Thoracic aorta (tissue), 2 donors: ENCODE data around the gene VPS35L. TPM values are rescaled to one million over a fixed set of nuclear protein-coding genes. Genes with fewer than 3 reads are reported as not detected.
"Not testable (repeated sequence)": the region's sequence is repeated elsewhere in the genome, so short reads cannot be mapped to it uniquely, and the experiment has no call there.

Experiments used
- ATAC-seq: fragments of 150-250 bp; one replicate; pipeline ENCODE4 v1.8.0; 2017; ENCODE audit warnings: low read depth; ENCODE audit not compliant: insufficient number of reproducible peaks, low FRiP score
- DNase-seq: peaks from one replicate; pipeline ENCODE4 v3.0.0-alpha.2; 2020; ENCODE audit warnings: low spot score
- H3K27ac ChIP-seq, 2 donors: fragments of 200-600 bp; sonication (generic); 1 replicate in 1 of 2; 2 replicates in 1 of 2; pipeline ENCODE4 v1.5.1; 2016; ENCODE audit warnings: mild to moderate bottlenecking in 2 of 2, moderate library complexity in 2 of 2
- H3K27me3 ChIP-seq: fragments of 200-600 bp; sonication (generic); replicated peaks from 2 replicates; pipeline ENCODE4 v1.6.0; 2016; ENCODE audit warnings: mild to moderate bottlenecking; ENCODE audit not compliant: insufficient read depth
- H3K36me3 ChIP-seq: fragments of 200-600 bp; sonication (generic); one replicate; pipeline ENCODE4 v1.5.1; 2016
- H3K4me1 ChIP-seq, 2 donors: fragments of 200-600 bp; sonication (generic); 1 replicate in 1 of 2; 2 replicates in 1 of 2; pipeline versions ENCODE4 v1.5.1 to v1.6.0; 2016; ENCODE audit warnings: low read depth in 2 of 2, mild to moderate bottlenecking in 1 of 2; ENCODE audit not compliant: control insufficient read depth in 1 of 2
- H3K4me3 ChIP-seq: fragments of 200-600 bp; sonication (generic); 2 replicates; pipeline ENCODE4 v1.5.1; 2016; ENCODE audit warnings: mild to moderate bottlenecking
- H3K9me3 ChIP-seq: fragments of 200-600 bp; sonication (generic); 2 replicates; pipeline ENCODE4 v1.5.1; 2016
- total RNA-seq, 2 donors: library from RNA; depleted of rRNA; stranded (reverse); fragments of >200 nt; gene quantifications; one replicate each; pipeline versions ENCODE4 v1.1.0 to v1.2.3, GENCODE V29; 2016
- TF ChIP-seq, protein P1 (sequence below): fragments of 200-600 bp; sonication (generic); IDR thresholded peaks from one replicate; pipeline ENCODE4 v1.5.1; 2019; ENCODE audit warnings: antibody characterized with exemption

Gene VPS35L
- total RNA-seq, 2 donors from 2014 or later: 38.2 to 41.6 TPM

DNA sequence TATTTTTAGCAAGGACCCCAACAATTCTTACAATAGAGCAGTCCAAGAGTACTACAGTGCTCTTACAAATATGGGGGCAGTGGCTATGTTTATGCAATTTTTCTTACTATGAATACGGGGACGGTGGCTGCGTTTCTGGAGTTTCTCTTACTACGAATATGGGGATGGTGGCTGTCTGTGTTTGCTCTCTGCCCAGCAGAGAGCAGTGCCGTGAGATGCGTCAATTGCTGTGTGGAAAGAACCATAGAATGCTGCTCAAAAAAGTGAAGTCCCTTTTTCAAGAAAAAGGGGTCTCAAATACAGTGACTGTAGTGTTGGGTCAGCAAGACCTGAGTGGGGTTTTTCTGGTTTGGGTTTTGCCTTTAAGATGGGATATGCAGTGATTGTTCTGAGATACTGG lies 108.7 kb downstream of the VPS35L start:
- Histone ChIP-seq H3K27ac (no peak overlapping the region), H3K27me3 (no peaks in the 10 kb centered on the region), H3K36me3 (peaks cover 10% of the 10 kb centered on the region), H3K9me3 (no peaks in the 10 kb centered on the region), H3K4me1 (peaks cover 0 to 7% of the 10 kb centered on the region in 2 donors), H3K4me3 (no peak overlapping the region)
- ATAC-seq (no peak), DNase-seq (no peak)
- TF ChIP-seq, protein P1, sequence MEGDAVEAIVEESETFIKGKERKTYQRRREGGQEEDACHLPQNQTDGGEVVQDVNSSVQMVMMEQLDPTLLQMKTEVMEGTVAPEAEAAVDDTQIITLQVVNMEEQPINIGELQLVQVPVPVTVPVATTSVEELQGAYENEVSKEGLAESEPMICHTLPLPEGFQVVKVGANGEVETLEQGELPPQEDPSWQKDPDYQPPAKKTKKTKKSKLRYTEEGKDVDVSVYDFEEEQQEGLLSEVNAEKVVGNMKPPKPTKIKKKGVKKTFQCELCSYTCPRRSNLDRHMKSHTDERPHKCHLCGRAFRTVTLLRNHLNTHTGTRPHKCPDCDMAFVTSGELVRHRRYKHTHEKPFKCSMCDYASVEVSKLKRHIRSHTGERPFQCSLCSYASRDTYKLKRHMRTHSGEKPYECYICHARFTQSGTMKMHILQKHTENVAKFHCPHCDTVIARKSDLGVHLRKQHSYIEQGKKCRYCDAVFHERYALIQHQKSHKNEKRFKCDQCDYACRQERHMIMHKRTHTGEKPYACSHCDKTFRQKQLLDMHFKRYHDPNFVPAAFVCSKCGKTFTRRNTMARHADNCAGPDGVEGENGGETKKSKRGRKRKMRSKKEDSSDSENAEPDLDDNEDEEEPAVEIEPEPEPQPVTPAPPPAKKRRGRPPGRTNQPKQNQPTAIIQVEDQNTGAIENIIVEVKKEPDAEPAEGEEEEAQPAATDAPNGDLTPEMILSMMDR: no peak

- ATAC-seq, H3K4me3 ChIP-seq, DNase-seq, H3K27me3 ChIP-seq, H3K9me3 ChIP-seq, H3K4me1 ChIP-seq, H3K27ac ChIP-seq: not testable (repeated sequence)
- peaks cover 12% of the 10 kb centered on the region for H3K36me3 ChIP-seq
These were observed 109.8 kb downstream of the VPS35L start for GRCh38 chr16:19665313-19665712.

- peaks cover 0 to 7% of the 10 kb centered on the region in 2 donors for H3K4me1 ChIP-seq
- TF ChIP-seq, protein P1: no peak
- H3K4me3 ChIP-seq: no peak overlapping the region
- no peak for ATAC-seq
- H3K27ac ChIP-seq: no peak overlapping the region
- H3K36me3 ChIP-seq: peaks cover 15% of the 10 kb centered on the region
- no peak for DNase-seq
- no peaks in the 10 kb centered on the region for H3K9me3 ChIP-seq
- no peaks in the 10 kb centered on the region for H3K27me3 ChIP-seq
These were observed 111.0 kb downstream of the VPS35L start for GRCh38 chr16:19666477-19666876.

GRCh38 chr16:19672378-19672777 lies 116.9 kb downstream of the VPS35L start:
- TF ChIP-seq, protein P1: no peak
- no peaks in the 10 kb centered on the region for H3K27me3 ChIP-seq
- no peak overlapping the region for H3K27ac ChIP-seq
- peaks cover 10% of the 10 kb centered on the region for H3K36me3 ChIP-seq
- no peak for ATAC-seq
- H3K9me3 ChIP-seq: no peaks in the 10 kb centered on the region
- no peaks in the 10 kb centered on the region for H3K4me1 ChIP-seq
- H3K4me3 ChIP-seq: no peak overlapping the region
- no peak for DNase-seq

- Histone ChIP-seq H3K9me3 (no peaks in the 10 kb centered on the region), H3K36me3 (peaks cover 6% of the 10 kb centered on the region), H3K27ac (no peak overlapping the region), H3K27me3 (no peaks in the 10 kb centered on the region), H3K4me1 (no peaks in the 10 kb centered on the region), H3K4me3 (no peak overlapping the region)
- no peak for ATAC-seq
- no peak for DNase-seq
- TF ChIP-seq, protein P1: no peak
These were observed 119.0 kb downstream of the VPS35L start for GRCh38 chr16:19674485-19674884.

GRCh38 chr16:19677402-19677801 lies 121.9 kb downstream of the VPS35L start:
- no peak overlapping the region for H3K4me3 ChIP-seq
- no peak for ATAC-seq
- H3K9me3 ChIP-seq: no peaks in the 10 kb centered on the region
- DNase-seq: no peak
- TF ChIP-seq, protein P1: no peak
- H3K4me1 ChIP-seq: no peaks in the 10 kb centered on the region
- no peaks in the 10 kb centered on the region for H3K27me3 ChIP-seq
- H3K36me3 ChIP-seq: peaks cover 1% of the 10 kb centered on the region
- no peak overlapping the region for H3K27ac ChIP-seq
